ENCODE data around the gene TMEM132D.
A peak's percentile ranks its signal among the peaks of the same experiment; 100 is the strongest.

TMEM132D gene

DNA sequence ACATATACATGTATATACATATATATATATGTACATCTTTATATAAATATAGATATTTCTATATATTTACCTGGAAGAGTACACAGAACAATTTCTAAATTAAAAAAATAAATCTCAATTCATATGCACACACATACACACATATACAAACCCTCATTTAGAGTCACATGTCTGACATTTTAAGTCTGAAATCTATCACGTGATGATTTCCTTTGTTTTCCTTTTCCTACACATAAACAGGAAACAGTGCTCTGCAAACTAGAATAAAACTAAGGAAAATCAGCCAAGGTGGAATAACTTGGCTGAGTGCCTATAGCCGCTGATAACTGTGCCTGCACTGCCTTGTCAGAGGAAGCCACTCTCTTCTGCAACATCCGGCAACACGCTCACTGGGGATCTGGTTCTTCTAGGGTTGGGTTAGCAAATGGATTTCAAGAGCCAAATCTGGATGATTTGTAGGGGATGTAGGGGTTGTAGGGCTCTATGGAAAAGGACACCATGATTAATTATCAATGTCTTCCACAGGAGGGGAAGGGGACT, 480.7 kb downstream of the TMEM132D start:
- TF ChIP-seq, protein P1, sequence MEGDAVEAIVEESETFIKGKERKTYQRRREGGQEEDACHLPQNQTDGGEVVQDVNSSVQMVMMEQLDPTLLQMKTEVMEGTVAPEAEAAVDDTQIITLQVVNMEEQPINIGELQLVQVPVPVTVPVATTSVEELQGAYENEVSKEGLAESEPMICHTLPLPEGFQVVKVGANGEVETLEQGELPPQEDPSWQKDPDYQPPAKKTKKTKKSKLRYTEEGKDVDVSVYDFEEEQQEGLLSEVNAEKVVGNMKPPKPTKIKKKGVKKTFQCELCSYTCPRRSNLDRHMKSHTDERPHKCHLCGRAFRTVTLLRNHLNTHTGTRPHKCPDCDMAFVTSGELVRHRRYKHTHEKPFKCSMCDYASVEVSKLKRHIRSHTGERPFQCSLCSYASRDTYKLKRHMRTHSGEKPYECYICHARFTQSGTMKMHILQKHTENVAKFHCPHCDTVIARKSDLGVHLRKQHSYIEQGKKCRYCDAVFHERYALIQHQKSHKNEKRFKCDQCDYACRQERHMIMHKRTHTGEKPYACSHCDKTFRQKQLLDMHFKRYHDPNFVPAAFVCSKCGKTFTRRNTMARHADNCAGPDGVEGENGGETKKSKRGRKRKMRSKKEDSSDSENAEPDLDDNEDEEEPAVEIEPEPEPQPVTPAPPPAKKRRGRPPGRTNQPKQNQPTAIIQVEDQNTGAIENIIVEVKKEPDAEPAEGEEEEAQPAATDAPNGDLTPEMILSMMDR (conservative IDR thresholded peaks at IDR 0.05; ENCODE audit: low read depth, low read length), result no peak
- no peak for DNase-seq (ENCODE audit: low read depth)
- no peak overlapping the region for H3K4me3 ChIP-seq (ENCODE audit: low read length)

DNA sequence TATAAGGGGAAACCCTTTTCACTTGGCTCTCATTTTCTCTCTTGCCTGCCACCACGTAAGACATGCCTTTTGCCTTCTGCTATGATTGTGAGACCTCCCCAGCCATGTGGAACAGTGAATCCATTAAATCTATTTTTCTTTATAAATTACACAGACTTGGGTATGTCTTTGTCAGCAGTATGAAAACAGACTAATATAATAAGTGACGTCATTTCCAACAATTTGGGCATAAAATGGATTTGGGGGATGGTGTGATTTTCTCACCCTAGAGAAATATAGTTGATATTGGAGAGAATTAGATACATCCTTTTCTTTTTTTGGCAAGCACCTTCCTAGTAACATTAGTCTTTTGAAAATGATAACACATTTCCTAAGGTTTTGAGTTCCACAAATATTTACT, 490.5 kb downstream of the TMEM132D start:
- TF ChIP-seq, protein P1 (conservative IDR thresholded peaks at IDR 0.05; ENCODE audit: low read depth, low read length), result no peak
- no peak for DNase-seq (ENCODE audit: low read depth)
- no peak overlapping the region for H3K4me3 ChIP-seq (ENCODE audit: low read length)

DNA sequence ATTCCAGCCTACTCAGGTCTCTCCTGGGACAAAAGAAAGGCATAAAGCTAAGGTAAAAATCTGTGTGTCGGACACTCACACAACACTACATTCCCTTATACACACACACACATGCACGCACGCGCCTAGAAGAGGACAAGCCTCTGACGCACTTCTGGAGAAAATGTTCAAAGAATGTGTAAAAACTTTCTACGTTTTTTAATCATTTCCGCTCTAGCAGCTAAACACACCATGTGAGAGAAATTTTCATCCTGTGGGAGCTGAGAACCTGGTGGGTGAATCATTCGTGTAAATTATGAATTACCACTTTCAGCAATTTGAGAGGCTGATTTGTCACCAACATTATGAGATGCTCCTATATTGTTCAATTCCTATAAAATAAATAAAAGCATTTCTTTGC, 494.5 kb downstream of the TMEM132D start:
- TF ChIP-seq, protein P1 (conservative IDR thresholded peaks at IDR 0.05; ENCODE audit: low read depth, low read length), result no peak
- H3K4me3 ChIP-seq (ENCODE audit: low read length), result no peak overlapping the region
- peak; percentile 5 for DNase-seq (ENCODE audit: low read depth)

DNA sequence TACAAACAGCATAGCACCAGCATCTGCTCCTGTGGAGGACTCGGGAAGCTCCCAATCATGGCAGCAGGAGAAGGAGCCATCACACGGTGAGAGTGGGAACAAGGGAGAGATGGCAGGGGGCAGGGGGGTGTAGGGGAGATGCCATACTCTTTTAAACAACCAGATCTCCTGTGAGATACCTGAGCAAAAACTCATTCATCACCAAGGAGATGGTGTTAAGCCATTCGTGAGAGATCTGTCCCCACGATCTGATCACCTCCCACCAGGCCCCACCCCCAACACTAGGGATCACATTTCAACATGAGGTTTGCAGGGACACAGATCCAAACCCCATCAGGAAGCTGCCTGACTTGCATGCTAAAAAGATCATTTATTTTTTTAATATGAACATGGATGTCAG, 499.3 kb downstream of the TMEM132D start:
- no peak overlapping the region for H3K4me3 ChIP-seq (ENCODE audit: low read length)
- TF ChIP-seq, protein P1 (conservative IDR thresholded peaks at IDR 0.05; ENCODE audit: low read depth, low read length), result no peak
- DNase-seq (ENCODE audit: low read depth), result no peak

DNA sequence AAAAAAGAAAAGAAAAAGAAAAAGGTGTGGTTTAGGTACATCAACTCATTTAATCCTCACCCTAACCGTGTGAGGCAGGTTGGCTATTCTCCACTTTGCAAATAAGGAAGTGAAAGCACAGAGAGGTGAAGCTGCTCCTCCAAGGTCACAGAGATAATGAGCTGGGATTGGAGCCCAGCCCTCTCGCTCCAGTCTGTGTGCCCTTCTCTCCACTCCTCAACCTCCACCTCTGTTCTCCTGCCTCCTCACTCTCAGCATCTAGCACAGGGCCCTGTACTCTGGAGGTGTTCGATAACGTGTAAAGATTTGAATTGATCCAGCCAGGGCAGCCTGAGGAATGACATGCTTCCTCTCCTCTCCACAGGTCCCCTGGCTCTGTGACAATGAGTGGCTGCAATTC, 502.3 kb downstream of the TMEM132D start:
- no peak for DNase-seq (ENCODE audit: low read depth)
- TF ChIP-seq, protein P1 (conservative IDR thresholded peaks at IDR 0.05; ENCODE audit: low read depth, low read length), result no peak
- no peak overlapping the region for H3K4me3 ChIP-seq (ENCODE audit: low read length)

DNA sequence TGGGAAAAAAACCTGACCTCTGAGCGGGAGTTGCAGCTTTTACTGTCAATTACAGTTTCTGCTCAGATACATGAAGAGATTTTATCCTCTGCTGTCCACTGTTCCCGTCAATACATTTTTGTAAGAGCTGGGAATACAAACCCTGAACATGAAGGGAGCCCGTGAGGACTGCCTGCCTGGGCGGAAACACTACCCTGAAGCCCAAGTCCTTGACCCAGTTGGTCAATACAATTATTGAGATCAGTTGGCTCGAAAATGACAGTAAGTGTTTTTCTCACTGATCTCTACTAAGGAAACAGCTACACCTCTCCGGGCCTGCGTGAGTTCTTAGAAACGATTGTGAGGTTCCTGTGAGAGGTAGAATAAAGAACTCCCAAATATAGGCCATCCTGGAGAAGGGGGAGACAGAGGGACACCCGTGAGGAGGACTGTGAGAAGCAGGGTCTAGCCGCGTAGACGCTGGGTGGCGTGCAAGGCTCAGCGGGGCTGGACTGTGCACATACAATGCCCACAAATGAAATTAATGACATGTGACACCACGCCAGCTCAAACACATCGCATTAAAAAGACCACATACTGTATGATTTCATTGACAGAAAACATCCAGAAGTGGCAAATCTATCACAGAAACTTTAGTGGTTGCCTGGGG, 509.5 kb downstream of the TMEM132D start:
- TF ChIP-seq, protein P1 (conservative IDR thresholded peaks at IDR 0.05; ENCODE audit: low read depth, low read length), result no peak
- no peak overlapping the region for H3K4me3 ChIP-seq (ENCODE audit: low read length)
- no peak for DNase-seq (ENCODE audit: low read depth)

DNA sequence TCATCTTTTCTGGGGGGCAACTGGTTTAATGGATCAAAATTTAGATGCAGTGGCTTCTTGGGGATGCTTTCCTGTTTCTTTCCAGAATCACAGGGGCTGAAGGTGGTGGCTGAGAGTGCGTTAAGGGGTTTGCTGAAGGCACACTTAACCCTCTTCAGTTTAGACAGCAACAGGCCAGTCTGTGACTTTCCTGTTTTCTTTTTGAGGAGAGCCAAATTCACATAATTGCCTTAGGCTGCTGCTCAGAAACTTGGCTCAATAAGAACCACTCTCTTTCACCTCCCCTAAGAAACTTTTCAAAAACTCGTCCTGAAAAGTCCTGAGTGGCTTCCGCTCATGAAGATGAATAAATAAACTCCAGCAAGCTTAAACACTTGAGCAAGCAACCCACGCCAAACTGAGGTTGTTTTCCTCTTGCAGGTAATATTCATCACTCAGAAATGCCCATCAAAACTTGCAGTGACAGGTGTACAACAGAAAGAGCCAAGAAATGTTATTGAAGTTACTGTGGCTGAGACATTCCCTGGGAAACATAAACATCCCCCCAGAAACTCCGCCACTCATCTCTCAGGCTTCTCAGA, 510.4 kb downstream of the TMEM132D start:
- TF ChIP-seq, protein P1 (conservative IDR thresholded peaks at IDR 0.05; ENCODE audit: low read depth, low read length), result no peak
- H3K4me3 ChIP-seq (ENCODE audit: low read length), result no peak overlapping the region
- no peak for DNase-seq (ENCODE audit: low read depth)

All from retinal pigment epithelial cell (primary cell).